ENCODE results near the gene SERGEF. TPM values are rescaled to one million over a fixed set of nuclear protein-coding genes. Genes with fewer than 3 reads are reported as not detected.

The SERGEF gene
- total RNA-seq, 1 experiment from 2014 or later = 19.0 TPM

DNA sequence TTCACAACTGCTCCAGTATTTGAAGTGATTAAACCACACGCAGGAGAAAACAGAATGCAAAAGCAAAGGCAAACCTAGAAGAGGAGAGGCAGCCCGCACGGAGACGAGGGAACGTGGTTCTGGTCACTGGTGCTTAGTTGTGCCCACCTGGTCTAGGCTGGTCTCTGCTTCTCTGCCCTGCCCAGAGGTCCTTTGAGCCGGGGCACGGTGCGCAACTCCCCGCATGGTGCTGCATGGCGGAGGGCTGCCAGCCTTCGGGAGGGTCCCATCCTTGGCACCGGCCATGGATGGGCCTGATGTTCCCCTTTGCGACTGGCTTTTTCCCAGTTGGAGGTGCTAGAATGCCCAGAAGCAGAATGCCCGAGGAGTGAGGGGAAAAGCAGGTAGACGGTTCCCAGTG, 232.2 kb downstream of the SERGEF start:
- H3K27me3 ChIP-seq = no peaks in the 10 kb centered on the region
- no peak for DNase-seq
- H3K4me3 ChIP-seq = no peak overlapping the region
- H3K36me3 ChIP-seq = no peaks in the 10 kb centered on the region
- no peaks in the 10 kb centered on the region for H3K9me3 ChIP-seq

DNA sequence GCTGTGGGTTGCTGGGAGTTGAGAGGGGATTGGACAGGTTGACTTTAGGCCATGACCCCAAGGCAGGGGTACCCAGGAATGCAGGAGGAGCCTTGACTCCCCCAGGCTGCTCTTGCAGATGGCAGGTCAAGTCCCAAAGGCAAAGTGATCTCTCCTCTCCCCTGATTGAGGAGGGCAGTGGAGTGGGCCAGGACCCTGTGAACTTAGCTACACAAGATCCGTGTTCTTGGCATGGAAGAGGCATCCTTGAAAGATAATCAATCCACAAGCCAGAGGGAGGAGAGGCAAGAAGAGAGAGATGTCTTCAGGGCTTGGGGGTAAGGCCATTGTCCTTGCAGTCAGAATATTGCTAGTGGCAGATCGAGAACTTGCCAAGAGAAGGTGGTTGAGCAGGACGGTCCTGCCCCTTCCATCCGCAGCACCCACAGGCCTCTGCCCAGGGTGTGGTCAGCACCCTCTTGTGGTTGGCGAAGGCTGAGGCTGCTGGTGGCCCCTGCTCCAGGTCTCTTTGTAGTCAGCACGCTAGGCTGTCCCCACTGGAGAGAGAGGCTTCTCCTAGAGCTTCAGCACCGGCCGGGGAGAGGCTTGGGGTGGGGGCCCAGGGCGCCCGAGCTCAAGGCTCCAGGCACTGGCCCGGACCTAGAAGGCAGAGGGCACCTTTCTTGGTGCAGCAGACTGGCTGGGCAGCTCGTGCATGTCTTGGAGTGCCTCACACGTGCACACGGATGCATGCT, 232.8 kb downstream of the SERGEF start:
- H3K9me3 ChIP-seq = no peaks in the 10 kb centered on the region
- H3K4me3 ChIP-seq = no peak overlapping the region
- H3K27me3 ChIP-seq = no peaks in the 10 kb centered on the region
- H3K36me3 ChIP-seq = no peaks in the 10 kb centered on the region
- DNase-seq = no peak

DNA sequence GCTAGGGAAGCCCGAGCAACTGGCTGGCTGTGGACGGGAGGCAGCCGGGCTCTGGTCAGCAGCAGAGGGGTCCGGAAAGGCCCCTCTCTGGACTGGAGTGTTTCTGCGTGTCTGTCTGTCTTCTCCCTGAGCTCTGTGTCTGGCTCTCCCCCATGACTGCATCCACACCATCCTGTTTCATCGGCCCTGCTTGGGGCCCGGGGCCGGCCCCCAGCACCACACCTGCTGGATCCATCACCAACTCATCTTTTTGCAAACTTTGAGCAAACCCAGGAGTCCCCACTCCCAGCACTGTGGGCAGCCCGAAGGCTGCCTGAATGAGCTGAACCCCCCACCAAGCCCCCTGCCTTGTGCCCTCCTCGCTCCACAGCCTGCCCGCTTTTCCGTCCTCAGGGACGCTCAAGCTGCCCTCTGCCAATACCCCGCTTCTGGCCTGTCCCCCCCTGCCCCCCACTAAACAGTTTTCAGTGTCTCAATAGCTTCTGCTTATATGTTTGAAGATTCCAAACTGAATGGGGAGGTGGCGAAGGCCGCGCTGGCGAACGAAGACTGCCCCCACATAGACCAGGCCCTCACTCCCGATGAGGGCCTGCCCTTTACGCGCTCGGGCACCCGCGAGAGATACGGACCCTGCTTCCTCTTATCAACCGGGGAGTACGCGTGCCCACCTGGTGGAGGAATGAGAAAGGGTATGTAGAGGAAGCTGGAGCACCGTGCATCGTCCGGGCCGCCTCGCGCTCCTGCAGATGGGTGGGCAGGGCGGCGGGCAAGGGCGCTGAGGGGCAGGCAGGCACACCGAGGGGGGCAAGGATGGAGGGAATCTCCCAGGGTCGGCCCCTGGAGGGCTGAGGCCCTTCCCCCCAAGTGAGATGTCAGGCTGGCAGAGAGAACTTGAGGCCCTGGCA, 233.6 kb downstream of the SERGEF start:
- H3K27me3 ChIP-seq = no peaks in the 10 kb centered on the region
- DNase-seq = no peak
- H3K9me3 ChIP-seq = no peaks in the 10 kb centered on the region
- no peak overlapping the region for H3K4me3 ChIP-seq
- no peaks in the 10 kb centered on the region for H3K36me3 ChIP-seq

DNA sequence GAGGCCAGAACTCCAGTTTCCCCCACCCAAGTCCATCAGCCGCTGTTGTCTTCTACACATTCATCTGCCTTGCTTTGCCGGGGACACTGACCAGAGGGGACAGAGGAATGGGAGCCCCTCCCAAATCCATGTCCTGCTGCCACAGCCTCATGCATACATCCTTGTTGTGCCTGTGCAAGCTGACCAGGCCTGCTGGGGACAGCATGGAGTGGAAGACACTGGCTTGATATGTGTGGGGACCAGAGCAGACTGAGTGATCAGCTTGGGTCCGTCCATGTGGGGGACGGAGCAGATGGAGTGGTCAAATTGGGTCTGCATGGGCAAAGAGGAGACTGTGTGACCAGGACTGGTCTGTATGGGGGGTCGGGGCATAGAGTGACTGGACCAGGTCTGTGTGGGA, 234.5 kb downstream of the SERGEF start:
- DNase-seq = no peak
- H3K9me3 ChIP-seq = no peaks in the 10 kb centered on the region
- H3K36me3 ChIP-seq = no peaks in the 10 kb centered on the region
- no peaks in the 10 kb centered on the region for H3K27me3 ChIP-seq
- H3K4me3 ChIP-seq = no peak overlapping the region

GRCh38 chr11:17777738-17778091, 235.1 kb downstream of the SERGEF start:
- no peak for DNase-seq

GRCh38 chr11:17777086-17777737, 235.6 kb downstream of the SERGEF start:
- Histone ChIP-seq H3K9me3 (no peaks in the 10 kb centered on the region), H3K4me3 (no peak overlapping the region), H3K36me3 (no peaks in the 10 kb centered on the region), H3K27me3 (no peaks in the 10 kb centered on the region)
- no peak for DNase-seq

More at GRCh38 chr11:17777738-17778091, 235.1 kb downstream of the SERGEF start:
- Histone ChIP-seq H3K27me3 (no peaks in the 10 kb centered on the region), H3K9me3 (no peaks in the 10 kb centered on the region), H3K4me3 (no peak overlapping the region), H3K36me3 (no peaks in the 10 kb centered on the region)

- Histone ChIP-seq H3K4me3 (no peak overlapping the region), H3K36me3 (no peaks in the 10 kb centered on the region), H3K27me3 (no peaks in the 10 kb centered on the region), H3K9me3 (no peaks in the 10 kb centered on the region)
- no peak for DNase-seq
Measured at GRCh38 chr11:17776212-17776875, 236.5 kb downstream of the SERGEF start.

DNA sequence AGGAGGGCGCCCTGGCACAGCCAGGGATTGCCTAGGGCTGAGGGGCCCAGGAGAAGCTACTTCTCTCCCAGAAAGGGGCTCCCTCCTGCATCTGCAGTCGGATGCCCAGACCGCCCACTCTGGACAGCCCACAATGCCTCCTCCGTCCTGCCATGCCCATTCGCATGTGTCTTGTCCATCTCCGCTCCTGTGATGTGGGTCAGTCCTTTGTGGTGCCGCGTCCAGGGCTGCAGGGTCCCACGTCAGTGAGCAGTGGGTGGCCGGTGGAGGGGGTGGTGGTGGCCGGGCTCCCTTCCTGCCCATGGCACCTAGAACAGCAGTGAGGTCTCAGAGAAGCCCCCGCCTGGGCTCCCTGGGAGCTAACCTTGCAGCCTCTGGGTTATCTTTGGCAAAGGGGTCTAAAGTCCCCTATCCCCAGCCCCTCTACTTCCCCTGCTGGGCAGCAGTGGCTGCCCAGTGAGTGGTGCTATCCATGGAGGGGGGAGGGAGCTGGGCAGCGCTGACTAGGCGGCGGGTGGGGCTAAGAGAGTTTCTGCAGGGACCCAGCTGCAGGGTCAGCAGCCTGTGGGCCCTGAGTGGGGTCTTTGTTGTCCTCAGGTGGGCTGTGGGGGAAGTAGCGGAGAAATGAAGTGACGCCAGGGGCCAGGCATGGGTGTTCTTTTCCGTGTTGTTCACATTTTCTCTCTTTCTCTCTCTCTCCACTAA, 237.2 kb downstream of the SERGEF start:
- no peak overlapping the region for H3K4me3 ChIP-seq
- H3K9me3 ChIP-seq = no peaks in the 10 kb centered on the region
- H3K36me3 ChIP-seq = no peaks in the 10 kb centered on the region
- no peak for DNase-seq
- H3K27me3 ChIP-seq = no peaks in the 10 kb centered on the region

DNA sequence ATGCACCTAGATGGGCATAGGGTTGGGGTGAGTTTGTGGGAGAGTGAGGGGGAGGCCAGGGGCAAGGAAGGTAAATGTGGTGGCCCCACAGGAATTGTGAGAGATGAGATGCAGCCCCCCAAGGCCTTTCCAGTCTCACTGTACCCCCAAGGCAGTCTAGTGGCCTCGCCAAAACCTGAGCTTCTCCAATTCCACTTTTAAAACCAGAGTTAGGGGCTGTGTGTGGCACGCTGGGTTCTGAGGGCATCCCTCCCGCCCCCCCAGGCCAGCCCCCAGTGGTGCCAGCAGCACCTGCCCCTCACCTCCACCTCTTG, 237.9 kb downstream of the SERGEF start:
- no peaks in the 10 kb centered on the region for H3K9me3 ChIP-seq
- DNase-seq = no peak
- no peaks in the 10 kb centered on the region for H3K27me3 ChIP-seq
- no peak overlapping the region for H3K4me3 ChIP-seq
- no peaks in the 10 kb centered on the region for H3K36me3 ChIP-seq

GRCh38 chr11:17774232-17775034, 238.4 kb downstream of the SERGEF start:
- Histone ChIP-seq H3K27me3 (no peaks in the 10 kb centered on the region), H3K9me3 (no peaks in the 10 kb centered on the region), H3K36me3 (no peaks in the 10 kb centered on the region), H3K4me3 (no peak overlapping the region)
- no peak for DNase-seq

GRCh38 chr11:17773674-17774073, 239.2 kb downstream of the SERGEF start:
- DNase-seq = no peak
- H3K9me3 ChIP-seq = no peaks in the 10 kb centered on the region

GRCh38 chr11:17772704-17773600, 239.9 kb downstream of the SERGEF start:
- Histone ChIP-seq H3K4me3 (no peak overlapping the region), H3K27me3 (no peaks in the 10 kb centered on the region), H3K36me3 (no peaks in the 10 kb centered on the region), H3K9me3 (no peaks in the 10 kb centered on the region)
- no peak for DNase-seq

More at GRCh38 chr11:17773674-17774073, 239.2 kb downstream of the SERGEF start:
- H3K36me3 ChIP-seq = no peaks in the 10 kb centered on the region
- no peak overlapping the region for H3K4me3 ChIP-seq
- no peaks in the 10 kb centered on the region for H3K27me3 ChIP-seq

GRCh38 chr11:17771841-17772401, 240.9 kb downstream of the SERGEF start:
- no peaks in the 10 kb centered on the region for H3K36me3 ChIP-seq
- DNase-seq = no peak
- H3K9me3 ChIP-seq = no peaks in the 10 kb centered on the region
- no peaks in the 10 kb centered on the region for H3K27me3 ChIP-seq
- no peak overlapping the region for H3K4me3 ChIP-seq

DNA sequence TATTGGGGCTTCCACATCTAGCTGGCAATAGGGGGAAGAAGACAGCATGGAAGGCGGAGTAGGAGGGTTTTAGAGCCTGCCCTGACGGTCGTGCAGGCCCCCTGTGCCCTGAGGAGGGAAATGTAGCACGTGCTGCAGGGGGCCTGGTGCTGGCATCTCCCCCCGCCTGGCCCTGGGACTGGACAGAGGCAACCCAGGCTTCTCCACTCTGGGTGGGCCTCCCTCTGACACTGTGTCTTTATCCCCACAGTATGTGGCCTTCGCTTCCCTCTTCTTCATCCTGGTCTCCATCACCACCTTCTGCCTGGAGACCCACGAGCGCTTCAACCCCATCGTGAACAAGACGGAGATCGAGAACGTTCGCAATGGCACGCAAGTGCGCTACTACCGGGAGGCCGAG, 241.4 kb downstream of the SERGEF start:
- no peaks in the 10 kb centered on the region for H3K27me3 ChIP-seq
- no peak overlapping the region for H3K4me3 ChIP-seq
- H3K9me3 ChIP-seq = no peaks in the 10 kb centered on the region
- no peaks in the 10 kb centered on the region for H3K36me3 ChIP-seq
- no peak for DNase-seq

DNA sequence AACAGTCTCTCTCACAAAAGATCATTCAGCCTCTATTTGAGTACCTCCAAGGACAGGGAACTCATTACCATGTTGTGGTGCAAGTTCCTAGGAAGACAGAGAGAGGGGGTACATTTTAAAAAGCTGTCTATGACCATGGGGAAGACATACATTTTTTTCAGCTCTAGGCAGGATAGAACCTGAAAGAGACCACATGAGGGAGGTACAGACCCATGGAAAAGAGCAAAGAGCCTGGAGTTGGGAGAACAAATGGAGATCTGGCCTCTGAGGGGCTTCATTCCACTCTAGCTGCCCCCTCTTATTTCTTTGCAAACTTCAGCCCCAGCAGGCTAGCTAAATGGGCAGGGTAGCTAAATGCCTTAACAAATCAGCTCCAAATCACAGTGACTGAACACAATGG, 241.9 kb downstream of the SERGEF start:
- H3K9me3 ChIP-seq = no peaks in the 10 kb centered on the region
- no peak for DNase-seq
- no peak overlapping the region for H3K4me3 ChIP-seq
- H3K27me3 ChIP-seq = no peaks in the 10 kb centered on the region
- H3K36me3 ChIP-seq = no peaks in the 10 kb centered on the region
